Fibroblast of villous mesenchyme (primary cell): Measurements from ENCODE around the gene CDH4. TPM values are rescaled to one million over a fixed set of nuclear protein-coding genes. Genes with fewer than 3 reads are reported as not detected.

Source experiments
- DNase-seq: peaks from one replicate; pipeline ENCODE4 v3.0.0-alpha.2; 2010; ENCODE audit warnings: low read depth
- H3K4me3 ChIP-seq: 2 replicates; pipeline ENCODE4 v1.5.1; 2011; ENCODE audit warnings: low read depth, mild to moderate bottlenecking, low read length
- total RNA-seq: library from RNA; depleted of rRNA; stranded (reverse); fragments of >200 nt; gene quantifications from 2 replicates; pipeline ENCODE4 v1.2.3, GENCODE V29; 2012
- TF ChIP-seq, protein P1 (sequence below): IDR thresholded peaks from 2 replicates; pipeline ENCODE4 v1.5.1; 2012; ENCODE audit warnings: low read depth, mild to moderate bottlenecking, low read length; ENCODE audit not compliant: insufficient read depth

CDH4 gene
- total RNA-seq, 1 donor, result 1.7 TPM

DNA sequence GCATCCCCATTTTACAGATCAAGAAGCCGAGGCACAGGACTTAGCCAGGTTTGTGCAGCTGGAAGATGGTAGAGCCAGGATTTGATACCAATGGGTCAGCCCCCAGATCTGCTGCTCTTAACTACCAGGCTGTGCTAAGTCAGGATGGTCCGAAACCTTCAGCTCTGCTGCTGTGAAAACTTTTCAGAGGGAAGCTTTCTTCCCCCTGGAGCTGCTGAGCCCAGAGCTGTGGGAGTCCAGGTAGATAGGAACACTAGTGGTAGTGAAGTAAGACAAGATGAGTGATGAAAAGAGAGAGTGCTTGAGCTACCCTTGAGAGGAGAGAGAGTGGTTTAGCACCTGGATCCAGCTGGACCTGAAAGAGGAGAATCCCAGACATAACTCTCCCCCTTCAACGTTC is 230.8 kb downstream of the CDH4 start:
- no peak for DNase-seq
- TF ChIP-seq, protein P1, sequence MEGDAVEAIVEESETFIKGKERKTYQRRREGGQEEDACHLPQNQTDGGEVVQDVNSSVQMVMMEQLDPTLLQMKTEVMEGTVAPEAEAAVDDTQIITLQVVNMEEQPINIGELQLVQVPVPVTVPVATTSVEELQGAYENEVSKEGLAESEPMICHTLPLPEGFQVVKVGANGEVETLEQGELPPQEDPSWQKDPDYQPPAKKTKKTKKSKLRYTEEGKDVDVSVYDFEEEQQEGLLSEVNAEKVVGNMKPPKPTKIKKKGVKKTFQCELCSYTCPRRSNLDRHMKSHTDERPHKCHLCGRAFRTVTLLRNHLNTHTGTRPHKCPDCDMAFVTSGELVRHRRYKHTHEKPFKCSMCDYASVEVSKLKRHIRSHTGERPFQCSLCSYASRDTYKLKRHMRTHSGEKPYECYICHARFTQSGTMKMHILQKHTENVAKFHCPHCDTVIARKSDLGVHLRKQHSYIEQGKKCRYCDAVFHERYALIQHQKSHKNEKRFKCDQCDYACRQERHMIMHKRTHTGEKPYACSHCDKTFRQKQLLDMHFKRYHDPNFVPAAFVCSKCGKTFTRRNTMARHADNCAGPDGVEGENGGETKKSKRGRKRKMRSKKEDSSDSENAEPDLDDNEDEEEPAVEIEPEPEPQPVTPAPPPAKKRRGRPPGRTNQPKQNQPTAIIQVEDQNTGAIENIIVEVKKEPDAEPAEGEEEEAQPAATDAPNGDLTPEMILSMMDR, result no peak
- H3K4me3 ChIP-seq, result no peak overlapping the region

DNA sequence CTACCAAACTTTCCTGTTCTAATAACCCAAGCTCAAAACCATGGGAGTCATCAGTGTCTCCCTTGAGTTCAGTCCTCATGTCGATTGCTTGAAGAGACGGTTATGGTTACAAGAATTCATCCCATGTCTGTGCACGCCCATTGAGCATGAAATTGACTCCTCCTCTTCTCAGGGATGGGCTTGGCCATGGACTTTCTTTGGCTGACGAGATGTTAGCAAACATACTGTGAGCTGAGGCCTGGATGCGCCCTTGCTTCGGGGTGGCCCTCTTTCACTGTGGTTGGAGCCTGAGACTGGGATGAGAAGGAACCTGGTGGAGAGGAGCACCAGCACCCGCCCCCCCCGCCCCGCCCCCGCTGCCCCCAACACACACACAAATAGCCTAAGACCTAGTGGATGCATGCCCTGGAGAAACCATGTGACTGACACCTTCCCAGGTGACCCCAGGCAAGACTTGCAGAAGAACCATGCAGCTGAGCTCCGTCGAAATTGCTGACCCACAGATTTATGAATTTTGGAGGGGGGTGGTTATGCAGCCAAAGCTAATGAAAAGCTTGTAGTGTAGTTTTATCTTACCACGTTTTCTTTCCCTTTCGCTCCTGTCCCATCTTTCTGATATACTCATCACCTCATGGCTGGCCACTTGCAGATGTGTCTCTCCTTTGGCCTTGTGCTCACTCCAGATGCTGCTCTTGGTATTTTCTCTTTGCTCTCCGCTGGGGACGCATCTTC is 231.4 kb downstream of the CDH4 start:
- TF ChIP-seq, protein P1, result no peak
- H3K4me3 ChIP-seq, result no peak overlapping the region
- DNase-seq, result no peak

DNA sequence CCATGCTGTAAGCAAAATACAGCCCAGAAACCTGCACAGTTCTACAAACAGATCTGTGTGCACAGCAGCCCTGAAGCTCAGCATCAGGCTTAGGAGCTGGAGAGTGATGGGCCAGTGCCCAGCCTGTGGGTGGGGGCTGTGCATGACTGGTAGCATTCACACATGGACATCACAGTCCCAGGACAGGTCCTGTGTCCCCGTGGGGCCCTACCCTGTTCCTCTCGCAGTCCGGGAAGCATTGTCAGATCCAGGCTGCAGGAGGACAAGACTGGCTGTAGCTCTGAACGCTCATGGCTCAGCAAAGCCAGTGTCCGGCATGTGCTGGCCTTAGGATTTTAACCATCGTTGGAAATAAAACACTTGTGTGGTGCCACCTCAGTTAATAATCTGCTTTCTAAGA is 234.1 kb downstream of the CDH4 start:
- no peak for DNase-seq
- no peak overlapping the region for H3K4me3 ChIP-seq
- TF ChIP-seq, protein P1, result no peak

DNA sequence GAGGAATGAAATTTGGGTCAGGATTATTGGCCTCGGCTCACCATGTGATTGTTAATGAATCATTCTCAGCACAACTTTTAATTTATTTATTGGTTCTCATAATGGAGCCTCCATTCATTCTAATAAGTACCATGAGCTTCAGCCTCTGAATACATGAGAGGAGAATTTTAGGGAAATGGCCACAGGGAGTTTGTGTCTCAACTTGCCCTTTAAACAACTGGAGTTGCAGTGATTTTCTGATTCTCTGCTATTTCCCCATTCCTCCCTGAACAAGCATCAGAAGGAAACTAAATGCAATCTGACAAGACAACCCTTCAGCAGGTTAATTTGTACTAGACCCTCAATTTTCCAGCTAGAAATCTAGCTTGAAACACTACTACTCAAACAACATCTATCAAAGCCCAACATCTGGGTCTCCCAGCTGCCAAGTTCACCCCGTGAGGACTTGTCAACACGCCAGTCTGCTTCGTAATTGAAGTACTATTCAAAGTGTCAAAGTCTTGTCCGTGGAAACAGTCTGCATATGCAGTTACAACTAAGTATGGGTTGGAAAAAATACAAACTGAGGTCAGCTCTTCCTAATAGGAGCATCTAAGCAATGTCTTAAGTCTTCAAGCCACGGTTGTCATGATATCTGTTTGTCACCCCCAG is 235.4 kb downstream of the CDH4 start:
- DNase-seq, result no peak
- no peak overlapping the region for H3K4me3 ChIP-seq
- TF ChIP-seq, protein P1, result no peak

DNA sequence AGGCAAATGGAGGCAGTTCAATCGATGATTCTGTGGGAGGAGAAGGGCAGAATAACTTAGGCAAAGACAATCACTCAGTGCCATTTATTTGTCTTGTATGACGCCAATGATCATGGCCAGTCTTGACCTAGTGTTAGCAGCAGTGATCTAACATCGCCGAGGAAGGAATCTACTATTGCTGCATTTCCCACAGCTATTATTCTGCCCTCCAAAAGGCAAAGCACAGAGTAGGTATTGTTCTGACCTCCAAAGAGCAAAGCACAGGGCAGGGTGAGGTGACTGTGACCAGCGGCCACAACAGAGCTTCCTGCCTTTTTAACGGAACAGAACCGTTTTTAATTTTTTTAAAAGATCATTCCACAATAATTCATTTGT is 235.9 kb downstream of the CDH4 start:
- no peak for DNase-seq
- TF ChIP-seq, protein P1, result no peak

DNA sequence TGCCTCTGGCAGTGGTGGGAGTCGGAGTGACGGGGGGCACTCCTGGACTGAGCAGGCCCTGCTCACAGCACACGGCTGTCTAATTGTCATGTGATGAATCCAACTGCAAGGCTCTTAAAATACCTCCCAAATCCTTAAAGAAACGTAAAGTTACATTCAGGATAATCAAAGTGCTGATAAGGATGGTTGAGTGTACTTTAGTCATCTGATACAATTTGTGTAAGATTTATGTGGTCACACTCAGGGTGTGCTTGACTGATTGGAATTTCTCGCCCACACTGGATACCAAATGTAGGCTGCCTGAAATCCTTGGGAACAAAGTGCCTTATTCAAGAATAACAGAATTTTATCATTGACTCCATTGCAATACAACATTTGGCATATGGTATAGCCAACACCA is 238.7 kb downstream of the CDH4 start:
- TF ChIP-seq, protein P1, result no peak
- no peak overlapping the region for H3K4me3 ChIP-seq
- DNase-seq, result no peak

More for the DNA sequence above, 235.9 kb downstream of the CDH4 start:
- no peak overlapping the region for H3K4me3 ChIP-seq
